ENCODE data around the gene UBN2.
"Not testable (repeated sequence)": the region's sequence is repeated elsewhere in the genome, so short reads cannot be mapped to it uniquely, and the experiment has no call there.

UBN2 gene

DNA sequence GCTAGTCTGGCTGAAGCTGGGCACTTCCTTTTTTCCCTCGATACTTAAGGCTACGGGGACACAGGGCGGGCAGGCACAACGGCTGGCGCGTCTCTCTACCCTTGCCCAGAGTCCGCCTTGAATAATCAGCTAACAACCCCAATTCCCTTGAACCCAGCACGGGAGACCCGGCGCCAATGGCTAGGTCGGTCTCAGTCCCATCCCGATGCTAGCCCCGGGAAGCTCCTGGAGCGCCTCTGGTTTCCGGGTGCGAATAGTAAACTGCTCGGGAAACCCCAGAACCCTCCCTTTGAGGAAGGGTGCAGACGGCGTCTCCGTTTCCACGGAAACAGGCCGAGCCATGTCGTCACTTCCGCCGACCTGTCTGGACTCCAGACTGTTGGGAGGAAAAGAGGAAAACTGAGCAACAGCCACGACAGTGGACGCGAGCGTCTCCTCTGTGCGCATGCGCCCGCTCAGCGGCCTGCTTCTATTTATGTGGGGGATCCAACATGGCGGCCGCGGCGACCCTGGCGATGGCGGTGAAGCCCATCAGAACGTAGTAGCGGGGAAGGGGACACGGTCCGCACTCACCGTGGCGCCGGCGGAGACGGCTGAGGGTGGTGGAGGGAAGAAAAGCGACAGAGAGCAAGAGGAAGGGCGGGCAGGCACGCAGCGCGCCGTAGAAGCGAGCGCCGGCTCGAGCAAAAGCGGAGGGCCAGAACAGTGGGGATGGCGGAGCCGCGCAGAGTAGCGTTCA is at the start of gene UBN2:
TSS of gene UBN2 (plus strand) at position 464 of the 739 bp plus-strand sequence. CDS start at position 712, 248 bp downstream.
- peak within 1 kb of the TSS; percentile 94 for H3K4me3 ChIP-seq (ENCODE audit: low read length)

GRCh38 chr7:139181404-139181803 is 49.6 kb upstream of the UBN2 start:
- TF ChIP-seq ZNF274 (IDR thresholded peaks at IDR 0.05; ENCODE audit: low read depth, low read length): no peak
- no peak overlapping the region for H3K4me3 ChIP-seq (ENCODE audit: low read length)

More for the DNA sequence above, at the start of gene UBN2:
- no peak for TF ChIP-seq ZNF274 (IDR thresholded peaks at IDR 0.05; ENCODE audit: low read depth, low read length)

DNA sequence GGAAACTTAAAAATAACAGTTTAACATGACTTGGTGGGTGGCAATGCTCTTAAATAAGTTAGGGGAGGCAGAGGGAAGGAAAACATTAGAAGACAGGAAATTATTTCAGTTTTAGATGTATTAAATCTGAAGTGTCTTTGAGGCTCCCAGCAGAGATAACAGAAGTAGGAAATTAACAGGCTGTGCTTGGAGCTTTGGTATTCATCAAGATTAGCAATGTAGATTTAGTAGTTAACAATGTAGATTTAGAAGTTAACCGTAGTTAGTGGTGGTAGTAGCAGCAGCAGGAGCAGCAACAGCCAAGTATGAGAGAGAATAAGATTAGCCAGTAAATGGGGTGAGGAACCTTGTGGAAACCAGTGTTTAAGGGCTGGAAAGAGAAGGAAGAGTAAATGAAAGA is 48.7 kb upstream of the UBN2 start:
- no peak overlapping the region for H3K4me3 ChIP-seq (ENCODE audit: low read length)
- TF ChIP-seq ZNF274 (IDR thresholded peaks at IDR 0.05; ENCODE audit: low read depth, low read length): no peak

GRCh38 chr7:139183251-139183650 is 47.8 kb upstream of the UBN2 start:
- no peak for TF ChIP-seq ZNF274 (IDR thresholded peaks at IDR 0.05; ENCODE audit: low read depth, low read length)
- H3K4me3 ChIP-seq (ENCODE audit: low read length): no peak overlapping the region

- no peak for TF ChIP-seq ZNF274 (IDR thresholded peaks at IDR 0.05; ENCODE audit: low read depth, low read length)
- no peak overlapping the region for H3K4me3 ChIP-seq (ENCODE audit: low read length)
Observed at GRCh38 chr7:139183878-139184338, 47.1 kb upstream of the UBN2 start.

DNA sequence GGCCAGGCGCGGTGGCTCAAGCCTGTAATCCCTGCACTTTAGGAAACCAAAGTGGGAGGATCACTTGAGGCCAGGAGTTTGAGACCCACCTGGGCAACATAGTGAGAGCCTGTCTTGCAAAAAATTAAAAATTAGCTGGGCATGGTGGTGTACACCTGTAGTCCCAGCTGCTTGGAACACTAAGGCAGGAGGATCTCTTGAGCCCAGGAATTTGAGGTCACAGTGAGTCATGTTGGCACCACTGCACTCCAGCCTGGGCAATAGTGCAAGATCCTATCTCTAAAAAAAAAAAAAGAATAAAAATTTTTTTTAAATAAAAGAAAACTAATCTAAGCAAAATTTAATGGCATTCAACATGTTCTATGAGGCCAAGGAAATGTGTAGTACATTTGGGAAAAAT is 44.9 kb upstream of the UBN2 start:
- no peak overlapping the region for H3K4me3 ChIP-seq (ENCODE audit: low read length)
- TF ChIP-seq ZNF274 (IDR thresholded peaks at IDR 0.05; ENCODE audit: low read depth, low read length): no peak

- no peak for TF ChIP-seq ZNF274 (IDR thresholded peaks at IDR 0.05; ENCODE audit: low read depth, low read length)
- H3K4me3 ChIP-seq (ENCODE audit: low read length): no peak overlapping the region
Observed at GRCh38 chr7:139189357-139189756, 41.7 kb upstream of the UBN2 start.

DNA sequence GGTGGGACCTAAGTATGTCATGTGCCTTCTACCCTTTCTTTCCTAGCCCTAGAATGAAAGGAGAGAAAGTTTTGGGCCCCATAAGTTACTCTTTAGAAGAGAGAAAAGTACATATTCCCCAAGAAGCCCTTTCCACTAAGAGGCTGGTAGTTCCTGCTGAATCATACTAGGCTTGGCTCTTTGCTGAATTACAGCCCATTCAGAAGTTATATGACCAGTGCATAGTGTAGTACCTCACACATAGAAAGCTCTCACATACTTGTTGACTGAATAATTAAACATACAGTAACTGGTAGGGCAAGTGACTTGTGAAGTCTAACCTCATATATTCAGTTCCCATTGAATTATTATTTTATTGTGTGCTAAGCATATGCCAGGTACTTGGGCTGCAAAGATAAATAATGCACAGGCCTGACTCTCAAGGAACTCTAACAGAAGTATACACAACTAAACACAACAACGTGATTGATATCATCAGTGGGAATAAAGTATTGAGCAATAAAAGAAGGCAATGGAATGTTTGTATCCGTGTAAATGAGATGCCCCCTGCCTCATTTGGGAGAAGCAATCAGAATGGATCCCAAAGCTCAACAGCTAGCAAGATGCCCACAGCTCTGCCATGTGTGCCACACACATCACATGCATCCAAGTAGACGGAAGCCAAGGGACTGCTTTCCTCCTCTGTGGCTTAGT is 38.9 kb upstream of the UBN2 start:
- TF ChIP-seq ZNF274 (IDR thresholded peaks at IDR 0.05; ENCODE audit: low read depth, low read length): no peak
- H3K4me3 ChIP-seq (ENCODE audit: low read length): no peak overlapping the region

DNA sequence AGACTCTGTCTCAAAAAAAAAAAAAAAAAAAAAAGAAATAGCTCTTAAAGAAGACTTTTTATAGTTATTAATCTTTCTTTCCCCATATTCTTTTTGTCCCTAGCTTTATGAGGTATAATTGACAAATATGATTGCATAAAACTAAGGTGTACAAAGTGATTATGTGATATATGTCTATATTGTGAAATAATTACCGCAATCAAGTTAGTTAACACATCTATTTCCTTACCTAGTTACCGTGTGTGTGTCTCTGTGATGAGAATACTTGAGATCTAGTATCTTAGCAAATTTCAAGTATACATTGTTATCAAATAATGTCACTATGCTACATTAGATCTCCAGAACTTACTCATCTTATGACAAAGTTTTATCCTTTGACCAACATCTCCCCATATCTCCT is 30.7 kb upstream of the UBN2 start:
- H3K4me3 ChIP-seq (ENCODE audit: low read length): no peak overlapping the region
- TF ChIP-seq ZNF274 (IDR thresholded peaks at IDR 0.05; ENCODE audit: low read depth, low read length): no peak

DNA sequence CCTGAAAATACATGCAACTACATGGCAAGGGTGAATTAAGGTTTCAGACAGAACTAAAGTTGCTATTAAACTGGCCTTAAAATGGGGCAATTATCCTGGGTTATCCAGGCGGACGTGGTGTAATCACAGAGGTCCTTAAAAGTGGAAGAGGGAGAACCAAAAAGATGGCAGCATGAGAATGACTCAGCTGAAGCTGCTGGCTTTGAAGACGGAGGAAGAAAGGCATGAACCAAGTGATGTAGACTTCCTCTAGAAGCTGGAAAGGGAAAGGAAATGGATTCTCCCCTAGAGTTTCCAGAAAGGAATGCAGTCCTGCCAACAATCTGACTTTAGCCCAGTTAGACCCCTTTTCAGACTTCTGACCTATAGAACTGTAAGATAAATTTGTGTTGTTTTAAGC is 27.0 kb upstream of the UBN2 start:
- H3K4me3 ChIP-seq (ENCODE audit: low read length): no peak overlapping the region
- no peak for TF ChIP-seq ZNF274 (IDR thresholded peaks at IDR 0.05; ENCODE audit: low read depth, low read length)

DNA sequence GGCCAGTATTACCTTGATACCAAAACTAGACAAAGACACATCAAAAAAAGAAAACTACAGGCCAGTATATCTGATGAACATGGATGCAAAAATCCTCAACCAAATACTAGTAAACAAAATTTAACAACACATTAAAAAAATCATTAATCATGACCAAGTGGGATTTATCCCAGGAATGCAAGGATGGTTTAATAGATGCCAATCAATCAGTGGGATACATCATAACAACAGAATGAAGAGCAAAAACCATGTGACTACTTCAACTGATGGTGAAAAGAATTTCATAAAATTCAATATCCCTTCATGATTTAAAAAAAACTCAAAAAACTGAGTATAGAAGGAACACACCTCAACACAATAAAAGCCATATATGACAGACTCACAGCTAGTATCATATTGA is 25.2 kb upstream of the UBN2 start:
- TF ChIP-seq ZNF274 (IDR thresholded peaks at IDR 0.05; ENCODE audit: low read depth, low read length): no peak
- no peak overlapping the region for H3K4me3 ChIP-seq (ENCODE audit: low read length)

DNA sequence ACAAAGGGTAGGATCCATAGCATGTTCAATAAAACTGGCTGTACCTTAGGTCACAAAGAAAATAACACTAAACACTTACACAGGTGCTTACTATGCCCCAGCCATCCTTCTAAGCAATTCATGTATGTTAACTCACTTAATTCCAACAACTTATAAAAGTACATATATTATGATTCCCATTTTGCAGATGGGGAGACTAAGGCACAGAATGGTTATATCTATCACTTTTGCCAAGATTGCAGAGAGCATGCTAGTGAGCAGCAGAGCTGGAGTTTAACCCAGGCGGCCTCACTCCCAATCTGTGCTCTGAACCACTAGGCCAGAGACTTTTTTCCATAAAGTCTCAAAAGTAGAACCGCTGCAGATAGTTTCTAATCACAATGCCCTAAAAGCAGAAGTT is 18.9 kb upstream of the UBN2 start:
- no peak for TF ChIP-seq ZNF274 (IDR thresholded peaks at IDR 0.05; ENCODE audit: low read depth, low read length)
- no peak overlapping the region for H3K4me3 ChIP-seq (ENCODE audit: low read length)

DNA sequence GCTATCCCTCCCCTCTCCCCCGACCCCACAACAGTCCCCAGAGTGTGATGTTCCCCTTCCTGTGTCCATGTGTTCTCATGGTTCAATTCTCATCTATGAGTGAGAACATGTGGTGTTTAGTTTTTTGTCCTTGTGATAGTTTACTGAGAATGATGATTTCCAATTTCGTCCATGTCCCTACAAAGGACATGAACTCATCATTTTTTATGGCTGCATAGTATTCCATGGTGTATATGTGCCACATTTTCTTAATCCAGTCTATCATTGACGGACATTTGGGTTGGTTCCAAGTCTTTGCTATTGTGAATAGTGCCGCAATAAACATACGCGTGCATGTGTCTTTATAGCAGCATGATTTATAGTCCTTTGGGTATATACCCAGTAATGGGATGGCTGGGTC is 17.5 kb upstream of the UBN2 start:
- H3K4me3 ChIP-seq (ENCODE audit: low read length): not testable (repeated sequence)

DNA sequence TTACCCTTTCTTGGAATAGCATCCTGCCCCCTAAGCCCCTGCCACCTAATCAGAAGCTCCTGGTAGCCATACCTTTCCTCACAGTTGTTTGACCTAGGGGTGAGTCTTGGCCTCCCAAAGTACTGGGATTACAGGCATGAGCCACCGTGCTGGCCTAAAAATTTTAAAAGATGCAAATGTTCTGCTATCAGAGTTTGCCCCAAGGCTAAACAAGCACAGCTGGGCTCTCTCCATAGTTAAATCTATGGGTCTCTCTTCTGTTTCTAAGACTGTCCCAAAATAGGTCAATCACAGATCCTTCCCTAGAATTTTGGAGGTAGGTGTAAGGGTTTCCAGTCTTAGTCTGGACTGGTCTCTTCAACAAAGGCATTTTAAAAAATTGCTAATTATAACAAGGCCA is 12.9 kb upstream of the UBN2 start:
- no peak for TF ChIP-seq ZNF274 (IDR thresholded peaks at IDR 0.05; ENCODE audit: low read depth, low read length)
- no peak overlapping the region for H3K4me3 ChIP-seq (ENCODE audit: low read length)

DNA sequence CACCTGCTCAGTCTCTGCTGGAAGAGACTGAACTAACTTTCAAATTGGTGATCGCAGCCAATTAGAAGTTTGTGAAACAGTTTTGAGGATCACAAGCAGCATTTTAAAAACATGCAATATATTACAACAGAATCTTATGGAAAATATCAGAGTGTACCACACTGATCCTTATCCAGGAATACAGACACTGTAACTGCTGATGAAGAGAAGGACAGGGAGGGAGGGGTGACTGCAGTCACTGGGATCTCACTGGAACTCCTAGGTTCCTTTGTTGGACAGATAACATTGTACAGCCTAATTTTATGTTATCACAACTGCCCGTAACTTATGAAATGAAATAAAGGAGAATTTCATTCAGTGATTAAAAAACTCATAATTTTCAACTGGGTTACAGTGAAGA is 6.8 kb upstream of the UBN2 start:
- no peak for TF ChIP-seq ZNF274 (IDR thresholded peaks at IDR 0.05; ENCODE audit: low read depth, low read length)

DNA sequence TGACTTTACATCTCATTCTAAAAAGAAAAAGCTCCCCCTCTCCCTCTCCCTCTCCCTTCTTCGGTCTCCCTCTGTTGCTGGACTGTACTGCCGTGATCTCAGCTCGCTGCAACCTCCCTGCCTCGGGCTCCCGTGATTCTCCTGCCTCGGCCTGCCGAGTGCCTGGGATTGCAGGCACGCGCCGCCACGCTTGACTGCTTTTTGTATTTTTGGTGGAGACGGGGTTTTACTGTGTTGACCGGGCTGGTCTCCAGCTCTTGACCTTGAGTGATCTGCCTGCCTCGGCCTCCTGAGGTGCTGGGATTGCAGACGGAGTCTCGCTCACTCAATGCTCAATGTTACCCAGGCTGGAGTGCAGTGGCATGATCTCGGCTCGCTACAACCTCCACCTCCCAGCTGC is 6.2 kb upstream of the UBN2 start:
- not testable (repeated sequence) for H3K4me3 ChIP-seq (ENCODE audit: low read length)

More for the DNA sequence above, 6.8 kb upstream of the UBN2 start:
- H3K4me3 ChIP-seq (ENCODE audit: low read length): no peak overlapping the region

DNA sequence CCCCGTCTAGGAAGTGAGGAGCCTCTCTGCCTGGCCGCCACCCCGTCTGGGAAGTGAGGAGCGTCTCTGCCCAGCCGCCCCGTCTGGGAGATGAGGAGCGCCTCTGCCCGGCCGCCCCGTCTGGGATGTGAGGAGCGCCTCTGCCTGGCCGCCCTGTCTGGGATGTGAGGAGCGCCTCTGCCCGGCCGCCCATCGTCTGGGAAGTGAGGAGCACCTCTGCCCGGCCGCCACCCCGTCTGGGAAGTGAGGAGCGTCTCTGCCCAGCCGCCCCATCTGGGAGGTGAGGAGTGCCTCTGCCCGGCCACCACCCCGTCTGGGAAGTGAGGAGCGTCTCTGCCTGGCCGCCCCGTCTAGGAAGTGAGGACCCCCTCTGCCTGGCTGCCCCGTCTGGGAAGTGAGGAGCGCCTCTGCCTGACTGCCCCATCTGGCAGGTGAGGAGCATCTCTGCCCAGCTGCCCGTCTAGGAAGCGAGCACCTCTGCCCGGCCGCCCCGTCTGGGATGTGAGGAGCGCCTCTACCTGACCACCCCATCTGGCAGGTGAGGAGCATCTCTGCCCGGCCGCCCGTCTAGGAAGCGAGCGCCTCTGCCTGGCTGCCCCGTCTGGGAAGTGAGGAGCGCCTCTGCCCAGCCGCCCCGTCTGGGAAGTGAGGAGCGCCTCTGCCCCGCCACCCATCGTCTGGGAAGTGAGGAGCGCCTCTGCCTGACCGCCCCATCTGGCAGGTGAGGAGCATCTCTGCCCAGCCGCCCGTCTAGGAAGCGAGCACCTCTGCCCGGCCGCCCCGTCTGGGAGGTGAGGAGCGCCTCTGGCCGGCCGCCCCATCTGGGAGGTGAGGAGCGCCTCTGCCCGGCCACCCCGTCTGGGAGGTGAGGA is 5.5 kb upstream of the UBN2 start:
- H3K4me3 ChIP-seq (ENCODE audit: low read length): not testable (repeated sequence)

DNA sequence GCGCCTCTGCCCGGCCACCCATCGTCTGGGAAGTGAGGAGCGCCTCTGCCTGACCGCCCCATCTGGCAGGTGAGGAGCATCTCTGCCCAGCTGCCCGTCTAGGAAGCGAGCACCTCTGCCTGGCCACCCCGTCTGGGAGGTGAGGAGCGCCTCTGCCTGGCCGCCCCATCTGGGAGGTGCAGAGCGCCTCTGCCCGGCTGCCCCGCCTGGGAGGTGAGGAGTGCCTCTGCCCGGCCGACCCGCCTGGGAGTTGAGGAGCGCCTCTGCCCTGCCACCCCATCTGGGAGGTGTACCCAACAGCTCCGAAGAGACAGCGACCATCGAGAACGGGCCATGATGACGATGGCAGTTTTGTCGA is 4.9 kb upstream of the UBN2 start:
- not testable (repeated sequence) for H3K4me3 ChIP-seq (ENCODE audit: low read length)

- not testable (repeated sequence) for H3K4me3 ChIP-seq (ENCODE audit: low read length)
Observed at GRCh38 chr7:139226988-139227488, 4.0 kb upstream of the UBN2 start.

Data from GM08714 (cell line).